GM12865 (cell line): ENCODE measurements around the gene DCDC2C.

Experiments
- DNase-seq: peaks from one replicate; pipeline ENCODE4 v3.0.0; 2010; ENCODE audit warnings: low read depth
- H3K4me3 ChIP-seq: 2 replicates; pipeline ENCODE4 v1.5.1; 2011; ENCODE audit warnings: mild to moderate bottlenecking, low read depth, low read length, control low read depth
- CTCF ChIP-seq: IDR thresholded peaks from 2 replicates; pipeline ENCODE4 v1.5.1; 2011; ENCODE audit warnings: low read length, control low read depth, low read depth, inconsistent platforms; ENCODE audit not compliant: insufficient read depth; ENCODE audit errors: missing control alignments

The DCDC2C gene

GRCh38 chr2:3785890-3786273 lies 82.5 kb downstream of the DCDC2C start:
- H3K4me3 ChIP-seq, result no peak overlapping the region
- no peak for TF ChIP-seq CTCF
- DNase-seq, result no peak

- DNase-seq, result no peak
- TF ChIP-seq CTCF, result no peak
These were observed 84.4 kb downstream of the DCDC2C start for GRCh38 chr2:3787768-3788167.

GRCh38 chr2:3789256-3789655 lies 85.9 kb downstream of the DCDC2C start:
- TF ChIP-seq CTCF, result no peak
- H3K4me3 ChIP-seq, result no peak overlapping the region
- DNase-seq, result no peak

More at GRCh38 chr2:3787768-3788167, 84.4 kb downstream of the DCDC2C start:
- no peak overlapping the region for H3K4me3 ChIP-seq

- DNase-seq, result no peak
- no peak overlapping the region for H3K4me3 ChIP-seq
- TF ChIP-seq CTCF, result no peak
These were observed 89.9 kb downstream of the DCDC2C start for GRCh38 chr2:3793249-3793648.

GRCh38 chr2:3801506-3801905 lies 98.1 kb downstream of the DCDC2C start:
- H3K4me3 ChIP-seq, result no peak overlapping the region
- TF ChIP-seq CTCF, result no peak
- no peak for DNase-seq

GRCh38 chr2:3805201-3805939 lies 102.0 kb downstream of the DCDC2C start:
- peak; percentile 12 for DNase-seq

More at GRCh38 chr2:3805201-3805939, 102.0 kb downstream of the DCDC2C start:
- no peak overlapping the region for H3K4me3 ChIP-seq
- TF ChIP-seq CTCF, result peak; percentile 36
